SK-N-SH treated with all-trans-retinoic acid at 6 μM for 48 hours (cell line): ENCODE data around the gene PAPPA.

ENCODE experiments used
- ATAC-seq: fragments of 200-7000 bp; cut with Tn5 transposase; 3 replicates; pipeline ENCODE4 v1.9.1; 2020; ENCODE audit warnings: mild to moderate bottlenecking, moderate library complexity
- ARNTL ChIP-seq: fragments of 450-650 bp; formaldehyde crosslinking; IDR thresholded peaks from 2 replicates; pipeline ENCODE4 v1.5.0; 2020; ENCODE audit warnings: low read depth, mild to moderate bottlenecking, moderate library complexity, borderline replicate concordance
- CSDC2 ChIP-seq: fragments of 250-450 bp; sonication (Bioruptor Pico); IDR thresholded peaks from 2 replicates; pipeline ENCODE4 v1.5.0; 2020; ENCODE audit warnings: mild to moderate bottlenecking, moderate library complexity
- ESRRG ChIP-seq: fragments of 250-450 bp; sonication (Bioruptor Pico); IDR thresholded peaks from 2 replicates; pipeline ENCODE4 v1.6.1; 2021; ENCODE audit warnings: mild to moderate bottlenecking
- GLIS3 ChIP-seq: fragments of 250-450 bp; sonication (Bioruptor Pico); IDR thresholded peaks from 2 replicates; pipeline ENCODE4 v1.5.0; 2020; ENCODE audit warnings: mild to moderate bottlenecking, moderate library complexity
- OSR1 ChIP-seq: fragments of 250-450 bp; sonication (Bioruptor Pico); IDR thresholded peaks from 2 replicates; pipeline ENCODE4 v1.8.0; 2022; ENCODE audit warnings: moderate library complexity, mild to moderate bottlenecking, inconsistent platforms
- PPARA ChIP-seq: fragments of 250-450 bp; sonication (Bioruptor Pico); IDR thresholded peaks from 2 replicates; pipeline ENCODE4 v1.5.0; 2020; ENCODE audit warnings: mild to moderate bottlenecking, borderline replicate concordance
- RARB ChIP-seq: fragments of 250-450 bp; sonication (Bioruptor Pico); IDR thresholded peaks from 2 replicates; pipeline ENCODE4 v1.8.0; 2021; ENCODE audit warnings: mild to moderate bottlenecking, moderate library complexity
- SNAI2 ChIP-seq: fragments of 250-450 bp; sonication (Bioruptor Pico); IDR thresholded peaks from 2 replicates; pipeline ENCODE4 v1.5.0; 2020; ENCODE audit warnings: mild to moderate bottlenecking, moderate library complexity
- TOX ChIP-seq: fragments of 250-450 bp; sonication (Bioruptor Pico); IDR thresholded peaks from 2 replicates; pipeline ENCODE4 v1.8.0; 2021; ENCODE audit warnings: mild to moderate bottlenecking, moderate library complexity, borderline replicate concordance
- ZC3H10 ChIP-seq: fragments of 250-450 bp; sonication (Bioruptor Pico); IDR thresholded peaks from 2 replicates; pipeline ENCODE4 v1.5.1; 2021; ENCODE audit warnings: mild to moderate bottlenecking, moderate library complexity
- ZFP30 ChIP-seq: fragments of 450-650 bp; formaldehyde crosslinking; IDR thresholded peaks from 2 replicates; pipeline ENCODE4 v1.5.0; 2022; ENCODE audit warnings: mild to moderate bottlenecking, moderate library complexity
- ZNF565 ChIP-seq: fragments of 450-650 bp; formaldehyde crosslinking; conservative IDR thresholded peaks from 2 replicates; pipeline ENCODE4 v1.5.0; 2020; ENCODE audit warnings: low read depth, mild to moderate bottlenecking, moderate library complexity
- ZNF70 ChIP-seq: fragments of 450-650 bp; formaldehyde crosslinking; IDR thresholded peaks from 2 replicates; pipeline ENCODE4 v1.5.0; 2020; ENCODE audit warnings: mild to moderate bottlenecking, moderate library complexity
- ZNF8 ChIP-seq: fragments of 450-650 bp; formaldehyde crosslinking; IDR thresholded peaks from 2 replicates; pipeline ENCODE4 v1.5.0; 2020; ENCODE audit warnings: mild to moderate bottlenecking, moderate library complexity
- TF ChIP-seq, protein P1 (sequence below): fragments of 250-450 bp; sonication (Bioruptor Pico); IDR thresholded peaks from 2 replicates; pipeline ENCODE4 v1.5.0; 2020; ENCODE audit warnings: mild to moderate bottlenecking, moderate library complexity
- TF ChIP-seq, protein P2 (sequence below): fragments of 250-450 bp; sonication (Bioruptor Pico); IDR thresholded peaks from 2 replicates; pipeline ENCODE4 v1.5.1; 2020; ENCODE audit warnings: low read depth, mild to moderate bottlenecking, moderate library complexity
- TF ChIP-seq, protein P3 (sequence below): fragments of 250-450 bp; sonication (Bioruptor Pico); IDR thresholded peaks from 2 replicates; pipeline ENCODE4 v1.5.1; 2021; ENCODE audit warnings: mild to moderate bottlenecking, moderate library complexity
- TF ChIP-seq, protein P4 (sequence below): fragments of 250-450 bp; sonication (Bioruptor Pico); IDR thresholded peaks from 2 replicates; pipeline ENCODE4 v1.8.0; 2021; ENCODE audit warnings: low read depth, mild to moderate bottlenecking, moderate library complexity, borderline replicate concordance

The PAPPA gene

DNA sequence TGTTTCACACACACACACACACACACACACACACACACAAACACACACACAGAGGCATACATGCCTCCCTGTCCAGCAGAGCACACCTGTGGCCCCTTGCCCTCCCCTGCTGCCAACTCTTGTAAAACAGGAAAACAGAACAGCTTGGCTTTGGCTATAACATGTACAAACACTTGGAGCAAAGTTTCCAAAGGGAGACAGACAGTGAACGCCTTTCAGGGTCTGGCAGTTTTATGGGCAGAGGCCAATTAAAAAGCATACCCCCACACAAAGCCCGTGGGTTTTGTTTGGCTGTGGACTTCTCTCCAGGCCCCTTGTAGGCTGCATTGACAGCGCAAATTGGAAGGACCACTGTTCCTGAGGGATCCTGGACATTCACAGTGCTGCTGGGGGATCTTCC lies 265.6 kb downstream of the PAPPA start (continued):
- TF ChIP-seq, protein P1, sequence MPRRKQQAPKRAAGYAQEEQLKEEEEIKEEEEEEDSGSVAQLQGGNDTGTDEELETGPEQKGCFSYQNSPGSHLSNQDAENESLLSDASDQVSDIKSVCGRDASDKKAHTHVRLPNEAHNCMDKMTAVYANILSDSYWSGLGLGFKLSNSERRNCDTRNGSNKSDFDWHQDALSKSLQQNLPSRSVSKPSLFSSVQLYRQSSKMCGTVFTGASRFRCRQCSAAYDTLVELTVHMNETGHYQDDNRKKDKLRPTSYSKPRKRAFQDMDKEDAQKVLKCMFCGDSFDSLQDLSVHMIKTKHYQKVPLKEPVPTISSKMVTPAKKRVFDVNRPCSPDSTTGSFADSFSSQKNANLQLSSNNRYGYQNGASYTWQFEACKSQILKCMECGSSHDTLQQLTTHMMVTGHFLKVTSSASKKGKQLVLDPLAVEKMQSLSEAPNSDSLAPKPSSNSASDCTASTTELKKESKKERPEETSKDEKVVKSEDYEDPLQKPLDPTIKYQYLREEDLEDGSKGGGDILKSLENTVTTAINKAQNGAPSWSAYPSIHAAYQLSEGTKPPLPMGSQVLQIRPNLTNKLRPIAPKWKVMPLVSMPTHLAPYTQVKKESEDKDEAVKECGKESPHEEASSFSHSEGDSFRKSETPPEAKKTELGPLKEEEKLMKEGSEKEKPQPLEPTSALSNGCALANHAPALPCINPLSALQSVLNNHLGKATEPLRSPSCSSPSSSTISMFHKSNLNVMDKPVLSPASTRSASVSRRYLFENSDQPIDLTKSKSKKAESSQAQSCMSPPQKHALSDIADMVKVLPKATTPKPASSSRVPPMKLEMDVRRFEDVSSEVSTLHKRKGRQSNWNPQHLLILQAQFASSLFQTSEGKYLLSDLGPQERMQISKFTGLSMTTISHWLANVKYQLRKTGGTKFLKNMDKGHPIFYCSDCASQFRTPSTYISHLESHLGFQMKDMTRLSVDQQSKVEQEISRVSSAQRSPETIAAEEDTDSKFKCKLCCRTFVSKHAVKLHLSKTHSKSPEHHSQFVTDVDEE (CRISPR knock-in tag), result no peak
- TF ChIP-seq PPARA (CRISPR knock-in tag) (no peak), RARB (no peak), ARNTL (CRISPR knock-in tag) (no peak), OSR1 (no peak), TOX (CRISPR knock-in tag) (no peak), ZNF8 (CRISPR knock-in tag) (no peak), ZNF70 (no peak), ZNF565 (CRISPR knock-in tag) (no peak)
- TF ChIP-seq, protein P2, sequence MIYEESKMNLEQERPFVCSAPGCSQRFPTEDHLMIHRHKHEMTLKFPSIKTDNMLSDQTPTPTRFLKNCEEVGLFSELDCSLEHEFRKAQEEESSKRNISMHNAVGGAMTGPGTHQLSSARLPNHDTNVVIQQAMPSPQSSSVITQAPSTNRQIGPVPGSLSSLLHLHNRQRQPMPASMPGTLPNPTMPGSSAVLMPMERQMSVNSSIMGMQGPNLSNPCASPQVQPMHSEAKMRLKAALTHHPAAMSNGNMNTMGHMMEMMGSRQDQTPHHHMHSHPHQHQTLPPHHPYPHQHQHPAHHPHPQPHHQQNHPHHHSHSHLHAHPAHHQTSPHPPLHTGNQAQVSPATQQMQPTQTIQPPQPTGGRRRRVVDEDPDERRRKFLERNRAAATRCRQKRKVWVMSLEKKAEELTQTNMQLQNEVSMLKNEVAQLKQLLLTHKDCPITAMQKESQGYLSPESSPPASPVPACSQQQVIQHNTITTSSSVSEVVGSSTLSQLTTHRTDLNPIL (CRISPR knock-in tag), result no peak
- TF ChIP-seq, all 23 proteins: peak for 0

DNA sequence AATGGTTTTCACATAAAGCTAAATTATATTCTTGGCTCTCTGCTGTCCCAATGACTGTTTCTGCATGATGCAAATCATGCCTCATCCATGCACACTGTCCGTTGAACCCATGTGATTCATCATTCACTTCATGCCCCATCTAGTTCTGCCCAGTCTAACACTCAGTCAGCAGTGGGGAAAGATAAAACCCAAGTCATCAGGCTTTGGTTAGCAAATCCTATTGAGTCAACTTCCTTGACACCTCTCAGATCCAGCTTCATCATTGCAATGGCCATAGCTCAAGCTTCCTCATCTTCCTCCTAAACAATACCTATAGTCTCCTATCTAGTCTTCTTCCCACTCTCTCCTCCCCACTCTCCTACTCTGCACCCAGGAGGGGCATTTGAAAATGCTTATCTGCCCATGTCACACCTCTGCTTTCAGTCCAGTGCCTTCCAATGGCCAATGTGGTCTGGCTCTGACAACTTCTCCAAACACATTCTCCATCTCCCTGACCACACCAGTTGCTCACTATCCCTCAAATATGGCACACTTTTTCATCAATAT lies 267.5 kb downstream of the PAPPA start:
- ATAC-seq, result no peak
- TF ChIP-seq TOX (CRISPR knock-in tag) (no peak), PPARA (CRISPR knock-in tag) (no peak), GLIS3 (CRISPR knock-in tag) (no peak)
- TF ChIP-seq, protein P1 (CRISPR knock-in tag), result no peak

DNA sequence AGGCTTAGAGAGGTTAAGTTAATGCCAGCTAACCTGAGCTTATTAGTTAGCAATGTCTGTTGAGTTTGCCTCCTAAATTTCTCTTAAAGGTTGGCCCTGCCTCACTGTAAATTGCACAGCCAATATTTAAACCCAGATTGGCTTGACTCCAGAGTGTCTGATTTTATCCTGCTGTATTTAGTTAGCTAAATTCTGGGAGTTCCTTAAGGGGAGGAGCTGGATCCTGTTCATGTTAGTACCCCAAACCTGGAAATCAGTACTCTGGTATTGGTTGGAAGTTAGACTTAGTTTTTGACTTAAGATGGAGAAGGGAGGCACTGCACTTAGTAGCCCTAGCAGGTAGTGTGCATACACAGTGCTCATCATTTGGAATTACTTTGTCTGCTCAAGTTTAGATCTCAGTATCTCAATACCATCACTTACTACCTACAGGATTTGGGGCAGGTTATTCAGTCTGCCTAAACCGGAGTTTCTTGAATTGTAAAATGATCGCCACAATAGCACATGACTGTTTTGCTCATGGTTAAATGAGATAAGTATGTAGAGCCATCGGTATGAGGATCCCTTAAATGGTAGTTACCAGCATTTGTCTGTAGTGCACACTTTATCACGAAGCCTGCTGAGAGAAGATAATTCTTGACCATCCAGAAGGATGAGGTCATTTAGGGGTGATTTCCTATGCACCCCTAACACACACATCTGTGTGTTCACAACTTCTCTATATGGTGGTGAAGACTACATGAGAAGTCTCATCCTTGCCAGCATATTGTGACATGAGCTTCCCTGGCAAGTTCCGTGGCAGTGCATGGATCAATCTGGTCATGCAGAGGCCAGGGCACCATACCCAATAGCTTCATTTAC lies 268.8 kb downstream of the PAPPA start:
- no peak for ATAC-seq
- TF ChIP-seq SNAI2 (CRISPR knock-in tag), result no peak
- TF ChIP-seq GLIS3 (CRISPR knock-in tag), result no peak
- no peak for TF ChIP-seq PPARA (CRISPR knock-in tag)
- no peak for TF ChIP-seq ZNF565 (CRISPR knock-in tag)
- TF ChIP-seq, protein P2 (CRISPR knock-in tag), result no peak
- TF ChIP-seq OSR1, result no peak
- no peak for TF ChIP-seq ZFP30 (CRISPR knock-in tag)
- no peak for TF ChIP-seq CSDC2 (CRISPR knock-in tag)
- no peak for TF ChIP-seq ARNTL (CRISPR knock-in tag)
- TF ChIP-seq ZNF70, result no peak
- TF ChIP-seq ZC3H10, result no peak
- TF ChIP-seq ZNF8 (CRISPR knock-in tag), result no peak
- TF ChIP-seq RARB, result no peak
- TF ChIP-seq TOX (CRISPR knock-in tag), result no peak
- TF ChIP-seq, protein P3, sequence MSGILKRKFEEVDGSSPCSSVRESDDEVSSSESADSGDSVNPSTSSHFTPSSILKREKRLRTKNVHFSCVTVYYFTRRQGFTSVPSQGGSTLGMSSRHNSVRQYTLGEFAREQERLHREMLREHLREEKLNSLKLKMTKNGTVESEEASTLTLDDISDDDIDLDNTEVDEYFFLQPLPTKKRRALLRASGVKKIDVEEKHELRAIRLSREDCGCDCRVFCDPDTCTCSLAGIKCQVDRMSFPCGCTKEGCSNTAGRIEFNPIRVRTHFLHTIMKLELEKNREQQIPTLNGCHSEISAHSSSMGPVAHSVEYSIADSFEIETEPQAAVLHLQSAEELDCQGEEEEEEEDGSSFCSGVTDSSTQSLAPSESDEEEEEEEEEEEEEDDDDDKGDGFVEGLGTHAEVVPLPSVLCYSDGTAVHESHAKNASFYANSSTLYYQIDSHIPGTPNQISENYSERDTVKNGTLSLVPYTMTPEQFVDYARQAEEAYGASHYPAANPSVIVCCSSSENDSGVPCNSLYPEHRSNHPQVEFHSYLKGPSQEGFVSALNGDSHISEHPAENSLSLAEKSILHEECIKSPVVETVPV (CRISPR knock-in tag), result no peak
- TF ChIP-seq, protein P4, sequence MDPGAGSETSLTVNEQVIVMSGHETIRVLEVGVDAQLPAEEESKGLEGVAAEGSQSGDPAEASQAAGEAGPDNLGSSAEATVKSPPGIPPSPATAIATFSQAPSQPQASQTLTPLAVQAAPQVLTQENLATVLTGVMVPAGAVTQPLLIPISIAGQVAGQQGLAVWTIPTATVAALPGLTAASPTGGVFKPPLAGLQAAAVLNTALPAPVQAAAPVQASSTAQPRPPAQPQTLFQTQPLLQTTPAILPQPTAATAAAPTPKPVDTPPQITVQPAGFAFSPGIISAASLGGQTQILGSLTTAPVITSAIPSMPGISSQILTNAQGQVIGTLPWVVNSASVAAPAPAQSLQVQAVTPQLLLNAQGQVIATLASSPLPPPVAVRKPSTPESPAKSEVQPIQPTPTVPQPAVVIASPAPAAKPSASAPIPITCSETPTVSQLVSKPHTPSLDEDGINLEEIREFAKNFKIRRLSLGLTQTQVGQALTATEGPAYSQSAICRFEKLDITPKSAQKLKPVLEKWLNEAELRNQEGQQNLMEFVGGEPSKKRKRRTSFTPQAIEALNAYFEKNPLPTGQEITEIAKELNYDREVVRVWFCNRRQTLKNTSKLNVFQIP (CRISPR knock-in tag), result no peak
- TF ChIP-seq, protein P1 (CRISPR knock-in tag), result no peak
- no peak for TF ChIP-seq ESRRG (CRISPR knock-in tag)
